Osteoblast (primary cell): ENCODE measurements around the gene EFR3B. TPM values are rescaled to one million over a fixed set of nuclear protein-coding genes. Genes with fewer than 3 reads are reported as not detected.

Source experiments
- DNase-seq: peaks from one replicate; pipeline ENCODE4 v3.0.0; 2011; ENCODE audit warnings: low spot score, mixed read lengths; ENCODE audit not compliant: insufficient read length; ENCODE audit errors: missing footprints
- H2AFZ ChIP-seq: 2 replicates; pipeline ENCODE4 v1.6.0; 2011; ENCODE audit warnings: mild to moderate bottlenecking, low read length
- H3K27ac ChIP-seq: 2 replicates; pipeline ENCODE4 v1.5.1; 2011; ENCODE audit warnings: mild to moderate bottlenecking, low read depth, low read length, moderate library complexity
- H3K27me3 ChIP-seq: 2 replicates; pipeline ENCODE4 v1.6.0; 2012; ENCODE audit warnings: mild to moderate bottlenecking, control low read depth, inconsistent platforms, low read length, moderate library complexity; ENCODE audit not compliant: insufficient read depth
- H3K36me3 ChIP-seq: 2 replicates; pipeline ENCODE4 v1.5.1; 2011; ENCODE audit warnings: mild to moderate bottlenecking, low read length, control low read depth, moderate library complexity; ENCODE audit not compliant: insufficient read depth
- H3K4me1 ChIP-seq: 2 replicates; pipeline ENCODE4 v1.5.1; 2011; ENCODE audit warnings: mild to moderate bottlenecking, low read length, control low read depth, moderate library complexity; ENCODE audit not compliant: insufficient read depth
- H3K4me2 ChIP-seq: 2 replicates; pipeline ENCODE4 v1.6.0; 2011; ENCODE audit warnings: mild to moderate bottlenecking, low read length; ENCODE audit not compliant: insufficient read depth
- H3K4me3 ChIP-seq: fragments of 200-600 bp; sonication (generic); 3 replicates; pipeline ENCODE4 v1.5.1; 2012; ENCODE audit warnings: mild to moderate bottlenecking, low read length, inconsistent platforms; ENCODE audit not compliant: insufficient read depth
- H3K79me2 ChIP-seq: 2 replicates; pipeline ENCODE4 v1.6.0; 2012; ENCODE audit warnings: mild to moderate bottlenecking, low read length, control low read depth, inconsistent platforms; ENCODE audit not compliant: insufficient read depth
- H3K9me3 ChIP-seq: 2 replicates; pipeline ENCODE4 v1.5.1; 2011; ENCODE audit warnings: low read depth, low read length, control low read depth
- H4K20me1 ChIP-seq: 2 replicates; pipeline ENCODE4 v1.6.0; 2012; ENCODE audit warnings: mild to moderate bottlenecking, low read length, control low read depth; ENCODE audit not compliant: insufficient read depth
- CTCF ChIP-seq: IDR thresholded peaks from 2 replicates; pipeline ENCODE4 v1.5.1; 2011; ENCODE audit warnings: mild to moderate bottlenecking, low read depth, low read length, moderate library complexity; ENCODE audit errors: extremely low read depth
- total RNA-seq: library from RNA; depleted of rRNA; stranded (reverse); fragments of >200 nt; gene quantifications from 2 replicates; pipeline ENCODE4 v1.2.3, GENCODE V29; 2012

The EFR3B gene
- total RNA-seq, 1 donor: 0.72 TPM

- Histone ChIP-seq H3K4me1 (peaks cover 16% of the 10 kb centered on the region), H2AFZ (no peak overlapping the region), H3K4me2 (no peak overlapping the region), H3K4me3 (no peak overlapping the region), H4K20me1 (peaks cover 2% of the 10 kb centered on the region), H3K79me2 (no peaks in the 10 kb centered on the region), H3K27ac (no peak overlapping the region), H3K36me3 (no peaks in the 10 kb centered on the region), H3K27me3 (peaks cover 2% of the 10 kb centered on the region), H3K9me3 (no peaks in the 10 kb centered on the region)
- DNase-seq: peak; percentile 92
- no peak for TF ChIP-seq CTCF
These were observed 61.5 kb downstream of the EFR3B start for GRCh38 chr2:25103287-25103871.

GRCh38 chr2:25104736-25105135 is 62.9 kb downstream of the EFR3B start:
- Histone ChIP-seq H3K4me2 (no peak overlapping the region), H4K20me1 (peaks cover 2% of the 10 kb centered on the region), H3K79me2 (no peaks in the 10 kb centered on the region), H3K36me3 (no peaks in the 10 kb centered on the region), H3K4me3 (no peak overlapping the region), H3K4me1 (peaks cover 16% of the 10 kb centered on the region), H3K27ac (no peak overlapping the region), H3K27me3 (peaks cover 2% of the 10 kb centered on the region), H2AFZ (no peak overlapping the region), H3K9me3 (no peaks in the 10 kb centered on the region)
- TF ChIP-seq CTCF: no peak
- no peak for DNase-seq

GRCh38 chr2:25105336-25106085 is 63.6 kb downstream of the EFR3B start:
- no peak for DNase-seq
- Histone ChIP-seq H3K79me2 (no peaks in the 10 kb centered on the region), H2AFZ (no peak overlapping the region), H4K20me1 (peaks cover 2% of the 10 kb centered on the region), H3K4me1 (peaks cover 16% of the 10 kb centered on the region), H3K27me3 (peaks cover 2% of the 10 kb centered on the region), H3K4me2 (peak overlapping the region; percentile 58), H3K9me3 (no peaks in the 10 kb centered on the region), H3K27ac (peak overlapping the region; percentile 36), H3K36me3 (no peaks in the 10 kb centered on the region), H3K4me3 (peak overlapping the region; percentile 16)
- no peak for TF ChIP-seq CTCF

- no peak for DNase-seq
- H3K4me1 ChIP-seq: peaks cover 10% of the 10 kb centered on the region
- no peak for TF ChIP-seq CTCF
- H2AFZ ChIP-seq: no peak overlapping the region
- no peaks in the 10 kb centered on the region for H3K36me3 ChIP-seq
- H3K4me2 ChIP-seq: no peak overlapping the region
- H4K20me1 ChIP-seq: peaks cover 2% of the 10 kb centered on the region
- no peaks in the 10 kb centered on the region for H3K27me3 ChIP-seq
- no peak overlapping the region for H3K27ac ChIP-seq
- no peaks in the 10 kb centered on the region for H3K79me2 ChIP-seq
- no peaks in the 10 kb centered on the region for H3K9me3 ChIP-seq
- H3K4me3 ChIP-seq: no peak overlapping the region
These were observed 67.9 kb downstream of the EFR3B start for GRCh38 chr2:25109822-25110221.
